Common myeloid progenitor, CD34-positive (primary cell): ENCODE data around the gene ZSCAN1.

ENCODE experiments used
- CTCF ChIA-PET: fragments of 350-600 bp; sonication (Branson Sonifier 250); formaldehyde crosslinking; loops from one replicate; lab custom pipeline; 2021; ENCODE audit warnings: antibody characterized with exemption; lab: Charles Lee
- POLR2A ChIA-PET: fragments of 350-600 bp; sonication (Branson Sonifier 250); formaldehyde crosslinking; loops from one replicate; lab custom pipeline; 2021; ENCODE audit warnings: antibody characterized with exemption; lab: Charles Lee
- DNase-seq, 3 donors: peaks; one replicate each; pipeline versions ENCODE4 v3.0.0 to v3.0.0-alpha.2; 2013
- H3K27ac ChIP-seq, 2 experiments: 1 replicate in 1 of 2; 2 replicates in 1 of 2; pipeline ENCODE4 v1.7.0; 2013; ENCODE audit warnings: inconsistent platforms in 2 of 2, low read length in 2 of 2, mild to moderate bottlenecking in 2 of 2, low read depth in 1 of 2, moderate library complexity in 1 of 2; ENCODE audit not compliant: severe bottlenecking in 2 of 2, insufficient read depth in 1 of 2, poor library complexity in 1 of 2
- H3K27me3 ChIP-seq, 5 experiments: replicated peaks in 2 of 5; 1 replicate in 3 of 5; 2 replicates in 2 of 5; pipeline versions ENCODE4 v1.6.1 to v1.7.0; 2013; ENCODE audit warnings: low read length in 4 of 5, mild to moderate bottlenecking in 2 of 5, moderate library complexity in 2 of 5, inconsistent platforms in 1 of 5; ENCODE audit not compliant: insufficient read depth in 5 of 5, control insufficient read depth in 4 of 5
- H3K36me3 ChIP-seq, 4 experiments: 1 replicate in 2 of 4; 2 replicates in 2 of 4; pipeline versions ENCODE4 v1.6.1 to v1.7.0; 2013; ENCODE audit warnings: low read length in 3 of 4, control low read depth in 1 of 4, mild to moderate bottlenecking in 1 of 4; ENCODE audit not compliant: control insufficient read depth in 4 of 4, insufficient read depth in 4 of 4
- H3K4me1 ChIP-seq, 4 experiments: 1 replicate in 3 of 4; 2 replicates in 1 of 4; pipeline versions ENCODE4 v1.6.1 to v1.7.1; 2013; ENCODE audit warnings: low read length in 3 of 4, mild to moderate bottlenecking in 3 of 4, control low read depth in 1 of 4, inconsistent platforms in 1 of 4, moderate library complexity in 1 of 4; ENCODE audit not compliant: control insufficient read depth in 4 of 4, insufficient read depth in 4 of 4; ENCODE audit errors: control extremely low read depth in 1 of 4
- H3K4me3 ChIP-seq, 7 experiments: 1 replicate in 4 of 7; 2 replicates in 3 of 7; pipeline versions ENCODE4 v1.5.1 to v1.7.0; 2013; ENCODE audit warnings: mild to moderate bottlenecking in 7 of 7, low read length in 6 of 7, moderate library complexity in 6 of 7, inconsistent platforms in 2 of 7, low read depth in 2 of 7, control low read depth in 1 of 7; ENCODE audit not compliant: insufficient read depth in 4 of 7, control insufficient read depth in 1 of 7; ENCODE audit errors: extremely low read depth in 1 of 7
- H3K9me3 ChIP-seq, 5 experiments: 1 replicate in 4 of 5; 2 replicates in 1 of 5; pipeline versions ENCODE4 v1.6.1 to v1.7.1; 2013; ENCODE audit warnings: low read length in 4 of 5, mild to moderate bottlenecking in 2 of 5, inconsistent platforms in 1 of 5, low read depth in 1 of 5, moderate library complexity in 1 of 5; ENCODE audit not compliant: control insufficient read depth in 4 of 5, insufficient read depth in 2 of 5; ENCODE audit errors: control extremely low read depth in 1 of 5
- WGBS: methylation state at CpG from one replicate; pipeline ENCODE4 v1.1.5; 2013; ENCODE audit not compliant: insufficient coverage; 5-methylcytosine and 5-hydroxymethylcytosine counted together

Gene ZSCAN1

GRCh38 chr19:58086825-58087710, 53.2 kb downstream of the ZSCAN1 start:
- Histone ChIP-seq H3K27me3 (no peaks in the 10 kb centered on the region), H3K4me1 (no peaks in the 10 kb centered on the region), H3K36me3 (peaks cover 15 to 81% (median 48%) of the 10 kb centered on the region in 4 experiments), H3K9me3 (peaks cover 2 to 87% (median 77%) of the 10 kb centered on the region in 5 experiments), H3K4me3 (peak overlapping the region in 1 of 7 experiments; percentile 11), H3K27ac (no peak overlapping the region)
- ChIA-PET CTCF (interaction anchor here (1.0 kb wide), 1 partner anchor 12 kb away, joined by 3 read pairs; the partner anchor contains the start of gene ZSCAN18), POLR2A (no interaction called here)
- no peak for DNase-seq
- 98% methylated on average over 6 of the region's 23 CpGs for WGBS

- H3K27me3 ChIP-seq: no peaks in the 10 kb centered on the region
- CTCF ChIA-PET: interaction anchor here (0.6 kb wide), 1 partner anchor 65 kb away, joined by 4 read pairs; no protein-coding TSS in a partner anchor
- POLR2A ChIA-PET: no interaction called here
- H3K36me3 ChIP-seq: peaks cover 12 to 84% (median 47%) of the 10 kb centered on the region in 4 experiments
- WGBS: 98% methylated on average over 6 of the region's 13 CpGs
- no peak overlapping the region for H3K27ac ChIP-seq
- H3K9me3 ChIP-seq: peaks cover 2 to 88% (median 71%) of the 10 kb centered on the region in 5 experiments
- DNase-seq: no peak
- no peaks in the 10 kb centered on the region for H3K4me1 ChIP-seq
- peak overlapping the region in 1 of 7 experiments; percentile 24 for H3K4me3 ChIP-seq
Measured at GRCh38 chr19:58088521-58089052, 54.8 kb downstream of the ZSCAN1 start.

- no peaks in the 10 kb centered on the region for H3K4me1 ChIP-seq
- H3K27ac ChIP-seq: no peak overlapping the region
- POLR2A ChIA-PET: interaction anchor here (0.6 kb wide), 1 partner anchor 801 kb away, joined by 3 read pairs; no protein-coding TSS in a partner anchor
- H3K9me3 ChIP-seq: peaks cover 0 to 84% (median 66%) of the 10 kb centered on the region in 5 experiments
- CTCF ChIA-PET: no interaction called here
- no peak overlapping the region for H3K4me3 ChIP-seq
- H3K27me3 ChIP-seq: no peaks in the 10 kb centered on the region
- H3K36me3 ChIP-seq: peaks cover 9 to 77% (median 40%) of the 10 kb centered on the region in 4 experiments
- 98% methylated on average over 14 of the region's 16 CpGs for WGBS
- DNase-seq: no peak
Measured at GRCh38 chr19:58089846-58090245, 56.0 kb downstream of the ZSCAN1 start.

GRCh38 chr19:58091251-58091995, 57.6 kb downstream of the ZSCAN1 start:
- POLR2A ChIA-PET: interaction anchor here (0.6 kb wide), 1 partner anchor 108 kb away, joined by 5 read pairs; no protein-coding TSS in a partner anchor
- H3K36me3 ChIP-seq: peaks cover 7 to 77% (median 30%) of the 10 kb centered on the region in 4 experiments
- H3K4me3 ChIP-seq: no peak overlapping the region
- 97% methylated on average over 7 of the region's 11 CpGs for WGBS
- H3K27me3 ChIP-seq: no peaks in the 10 kb centered on the region
- H3K27ac ChIP-seq: no peak overlapping the region
- peaks cover 0 to 83% (median 66%) of the 10 kb centered on the region in 5 experiments for H3K9me3 ChIP-seq
- no peaks in the 10 kb centered on the region for H3K4me1 ChIP-seq
- CTCF ChIA-PET: interaction anchor here (0.8 kb wide), 1 partner anchor 17 kb away, joined by 3 read pairs; no protein-coding TSS in a partner anchor
- no peak for DNase-seq

- ChIA-PET CTCF (interaction anchor here (1.2 kb wide), 1 partner anchor 25 kb away, joined by 3 read pairs; no protein-coding TSS in a partner anchor), POLR2A (no interaction called here)
- Histone ChIP-seq H3K4me1 (peaks cover 0 to 7% (median 3%) of the 10 kb centered on the region in 4 experiments), H3K27me3 (no peaks in the 10 kb centered on the region), H3K27ac (no peak overlapping the region), H3K36me3 (peaks cover 0 to 65% (median 17%) of the 10 kb centered on the region in 4 experiments), H3K9me3 (peaks cover 0 to 69% (median 60%) of the 10 kb centered on the region in 5 experiments), H3K4me3 (no peak overlapping the region)
- WGBS: 100% methylated on average over 1 of the region's 7 CpGs
- no peak for DNase-seq
Measured at GRCh38 chr19:58093071-58093470, 59.2 kb downstream of the ZSCAN1 start.

GRCh38 chr19:58095328-58095727, 61.5 kb downstream of the ZSCAN1 start:
- Histone ChIP-seq H3K27ac (no peak overlapping the region), H3K27me3 (no peaks in the 10 kb centered on the region), H3K4me3 (no peak overlapping the region), H3K36me3 (peaks cover 0 to 48% (median 8%) of the 10 kb centered on the region in 4 experiments), H3K4me1 (peaks cover 2 to 19% (median 8%) of the 10 kb centered on the region in 4 experiments), H3K9me3 (peaks cover 0 to 57% (median 48%) of the 10 kb centered on the region in 5 experiments)
- WGBS: 95% methylated on average over 7 of the region's 10 CpGs
- ChIA-PET POLR2A (no interaction called here), CTCF (interaction anchor here (0.6 kb wide), 1 partner anchor 59 kb away, joined by 3 read pairs; no protein-coding TSS in a partner anchor)
- DNase-seq: no peak
